Activated CD8-positive, alpha-beta T cell treated with anti-CD3 and anti-CD28 coated beads for 36 hours (primary cell): ENCODE measurements around the gene RTN1. TPM values are rescaled to one million over a fixed set of nuclear protein-coding genes. Genes with fewer than 3 reads are reported as not detected.

Experiments used
- ATAC-seq: fragments of 200-7000 bp; cut with Tn5 transposase; one replicate; pipeline ENCODE4 v1.10.0; 2021; ENCODE audit warnings: mild to moderate bottlenecking, moderate library complexity
- CTCF ChIA-PET: fragments of 350-600 bp; sonication (Branson Sonifier 250); formaldehyde crosslinking; loops from one replicate; lab custom pipeline; 2021; ENCODE audit warnings: antibody characterized with exemption; lab: Charles Lee
- POLR2A ChIA-PET: fragments of 350-600 bp; sonication (Branson Sonifier 250); formaldehyde crosslinking; loops from one replicate; lab custom pipeline; 2021; ENCODE audit warnings: antibody characterized with exemption; lab: Charles Lee
- DNase-seq: peaks from one replicate; pipeline ENCODE4 v3.0.0-alpha.2; 2020
- H3K27ac Mint-ChIP-seq: one replicate; pipeline ENCODE4 v1.8.0; 2021; ENCODE audit warnings: mild to moderate bottlenecking, mixed read lengths
- H3K27me3 Mint-ChIP-seq: one replicate; pipeline ENCODE4 v1.8.0; 2021; ENCODE audit warnings: mixed read lengths
- H3K36me3 Mint-ChIP-seq: one replicate; pipeline ENCODE4 v1.8.0; 2021; ENCODE audit warnings: low read depth, mixed read lengths
- H3K4me1 Mint-ChIP-seq: one replicate; pipeline ENCODE4 v1.8.0; 2021; ENCODE audit warnings: low read depth, mixed read lengths
- H3K4me3 Mint-ChIP-seq: one replicate; pipeline ENCODE4 v1.8.0; 2021; ENCODE audit warnings: mild to moderate bottlenecking, moderate library complexity, mixed read lengths
- H3K9me3 Mint-ChIP-seq: one replicate; pipeline ENCODE4 v1.8.0; 2021; ENCODE audit warnings: mixed read lengths
- CTCF ChIP-seq: fragments of 200-600 bp; IDR thresholded peaks from one replicate; pipeline ENCODE4 v1.8.0; 2022; ENCODE audit warnings: antibody characterized with exemption, mild to moderate bottlenecking
- intact Hi-C: fragments of 100-400 bp; cut with micrococcal nuclease; formaldehyde crosslinking; loops from one replicate; pipeline ENCODE4 v1.10.0; 2022
- total RNA-seq, 2 experiments: library from RNA; stranded (reverse); gene quantifications; one replicate each; pipeline ENCODE4 v1.2.3, GENCODE V29; 2021

RTN1 gene
- total RNA-seq, 2 experiments from 2014 or later, result not detected

DNA sequence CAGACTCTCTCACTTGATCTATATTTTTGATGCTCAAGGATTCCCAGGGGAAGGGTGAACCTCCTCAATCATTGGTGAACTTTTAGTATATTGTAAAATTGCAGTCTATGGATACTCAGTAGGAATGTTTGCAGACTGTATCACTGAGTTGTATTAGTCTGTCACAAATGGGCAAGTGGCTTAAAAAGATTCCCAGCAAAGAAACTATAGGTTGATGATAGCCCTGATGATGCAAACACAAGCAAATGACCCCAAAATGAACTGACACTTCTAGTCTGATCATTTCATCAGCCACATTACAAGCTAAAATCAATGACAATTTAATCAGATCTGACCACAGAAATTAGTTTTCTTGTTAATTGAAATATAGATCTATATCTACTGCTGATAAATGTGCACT is 59.5 kb downstream of the RTN1 start:
- Mint-ChIP-seq H3K36me3 (no peaks in the 10 kb centered on the region), H3K4me1 (no peaks in the 10 kb centered on the region), H3K9me3 (no peaks in the 10 kb centered on the region), H3K4me3 (no peak overlapping the region), H3K27ac (no peak overlapping the region), H3K27me3 (peaks cover 18% of the 10 kb centered on the region)
- no peak for TF ChIP-seq CTCF
- CTCF ChIA-PET, result interaction anchor here (1.1 kb wide), 1 partner anchor 14 kb away, joined by 3 read pairs; no protein-coding TSS in a partner anchor
- intact Hi-C loops, result no loop called here
- POLR2A ChIA-PET, result no interaction called here
- no peak for DNase-seq
- ATAC-seq, result no peak

- intact Hi-C loops, result no loop called here
- Mint-ChIP-seq H3K4me3 (no peak overlapping the region), H3K9me3 (no peaks in the 10 kb centered on the region), H3K36me3 (no peaks in the 10 kb centered on the region), H3K4me1 (no peaks in the 10 kb centered on the region), H3K27ac (no peak overlapping the region), H3K27me3 (peaks cover 4% of the 10 kb centered on the region)
- CTCF ChIA-PET, result no interaction called here
- DNase-seq (no peak), ATAC-seq (no peak)
- no peak for TF ChIP-seq CTCF
- POLR2A ChIA-PET, result no interaction called here
Observed at GRCh38 chr14:59803052-59803540, 67.5 kb downstream of the RTN1 start.

DNA sequence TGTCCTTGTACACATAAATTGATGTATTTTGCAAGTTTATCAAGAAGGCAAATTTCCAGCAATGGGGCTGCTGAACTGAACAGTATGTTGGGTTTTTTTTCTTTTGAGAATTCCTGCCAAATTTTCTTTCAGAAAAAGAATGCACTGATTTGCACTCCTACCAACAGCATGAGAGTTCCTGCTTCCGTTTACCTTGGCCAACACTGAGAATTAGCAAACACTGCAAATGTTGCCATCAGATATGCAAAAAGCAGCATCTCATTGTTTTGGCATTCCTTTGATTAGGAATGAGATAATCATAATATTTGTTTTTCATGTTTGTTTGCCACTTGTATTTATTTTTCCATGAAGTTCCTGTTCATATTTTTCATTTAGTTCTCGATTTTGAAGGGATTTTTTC is 82.4 kb downstream of the RTN1 start:
- no peak overlapping the region for H3K27ac Mint-ChIP-seq
- no peak for DNase-seq
- ChIA-PET CTCF (no interaction called here), POLR2A (no interaction called here)
- no peak for ATAC-seq
- H3K4me3 Mint-ChIP-seq, result no peak overlapping the region
- peaks cover 7% of the 10 kb centered on the region for H3K27me3 Mint-ChIP-seq
- no peaks in the 10 kb centered on the region for H3K4me1 Mint-ChIP-seq
- no peak for TF ChIP-seq CTCF
- no peaks in the 10 kb centered on the region for H3K9me3 Mint-ChIP-seq
- intact Hi-C loops, result no loop called here
- H3K36me3 Mint-ChIP-seq, result no peaks in the 10 kb centered on the region

DNA sequence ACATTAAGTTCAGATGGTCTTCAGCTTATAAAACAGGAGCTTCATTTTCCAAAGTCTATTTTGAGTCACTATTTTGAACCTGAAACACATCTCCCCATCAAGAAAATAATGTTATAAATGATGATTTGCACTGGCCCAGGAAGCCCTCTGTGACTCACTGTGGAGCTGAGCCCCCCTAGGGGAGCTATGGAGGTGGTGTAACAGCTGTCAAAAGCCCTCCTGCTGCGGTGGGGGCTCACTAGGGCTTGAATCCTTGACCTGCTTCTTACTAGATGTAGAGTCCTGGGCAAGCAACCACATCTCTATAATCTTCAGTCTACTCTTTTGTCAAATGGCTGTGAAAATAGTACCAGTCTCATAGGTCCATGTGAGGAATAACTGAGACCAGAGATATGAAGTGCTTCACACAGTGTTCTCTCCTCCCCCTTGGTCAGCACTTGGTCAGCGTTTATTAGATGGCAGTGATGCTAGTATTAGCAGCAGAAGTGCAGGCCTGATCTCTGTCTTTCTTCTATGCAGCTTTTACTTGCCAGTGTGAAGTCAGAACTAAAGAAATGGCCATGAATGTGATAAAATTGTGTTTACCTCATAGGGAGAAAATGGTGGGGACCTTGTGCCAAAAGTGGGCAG is 83.4 kb downstream of the RTN1 start:
- intact Hi-C loops, result no loop called here
- POLR2A ChIA-PET, result no interaction called here
- Mint-ChIP-seq H3K27me3 (peaks cover 7% of the 10 kb centered on the region), H3K4me1 (no peaks in the 10 kb centered on the region), H3K27ac (no peak overlapping the region), H3K9me3 (no peaks in the 10 kb centered on the region), H3K36me3 (no peaks in the 10 kb centered on the region), H3K4me3 (no peak overlapping the region)
- CTCF ChIA-PET, result no interaction called here
- TF ChIP-seq CTCF, result no peak
- DNase-seq (no peak), ATAC-seq (no peak)

DNA sequence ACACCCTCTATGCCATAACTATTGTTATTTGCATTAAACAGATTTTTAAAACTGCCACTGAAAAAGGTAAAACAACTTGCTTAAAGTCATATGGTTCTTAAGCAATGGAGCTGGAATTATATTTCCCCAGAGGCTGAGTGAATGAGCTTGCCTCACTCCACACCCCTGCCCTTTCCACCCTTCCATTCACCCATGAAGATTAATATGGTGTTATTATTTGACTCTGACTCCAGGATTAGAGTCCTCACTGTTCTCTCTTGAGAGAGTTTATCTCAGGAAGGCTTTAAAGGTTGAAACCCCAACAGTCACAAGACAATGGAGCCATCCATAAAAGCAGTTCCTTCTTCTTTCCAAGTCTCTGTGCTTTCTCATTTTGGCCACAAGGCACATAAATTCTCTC is 84.9 kb downstream of the RTN1 start:
- ATAC-seq (no peak), DNase-seq (no peak)
- Mint-ChIP-seq H3K27ac (no peak overlapping the region), H3K27me3 (peaks cover 2% of the 10 kb centered on the region), H3K4me3 (no peak overlapping the region), H3K9me3 (no peaks in the 10 kb centered on the region), H3K36me3 (no peaks in the 10 kb centered on the region), H3K4me1 (no peaks in the 10 kb centered on the region)
- CTCF ChIA-PET, result interaction anchor here (1.4 kb wide), 1 partner anchor 113 kb away, joined by 3 read pairs; no protein-coding TSS in a partner anchor
- intact Hi-C loops, result no loop called here
- POLR2A ChIA-PET, result no interaction called here
- TF ChIP-seq CTCF, result no peak
